ENCODE results near the gene SCIN. TPM values are rescaled to one million over a fixed set of nuclear protein-coding genes. Genes with fewer than 3 reads are reported as not detected.
"Not testable (repeated sequence)": the region's sequence is repeated elsewhere in the genome, so short reads cannot be mapped to it uniquely, and the experiment has no call there.

The SCIN gene
- 1 to 10 TPM in 4 of 9 donors, under 1 TPM in 5; 0.06 to 5.5 (median 0.90) TPM for total RNA-seq
- 1 to 10 TPM in 1 of 3 donors, under 1 TPM in 2; 0.17 to 1.6 (median 0.56) TPM for polyA plus RNA-seq
- long read RNA-seq, donor 1: 0 reads
- long read RNA-seq, donor 2: 0 reads
- long read RNA-seq, donor 3: 0 reads
- long read RNA-seq, donor 4, full-length matches to known transcripts: 2 of 3 reads
- long read RNA-seq, donor 4, partial matches to known transcripts: 1 of 3 reads
- long read RNA-seq, donor 4, other reads (novel, unspliced or antisense): 0 of 3 reads
- long read RNA-seq, donor 5, full-length matches to known transcripts: 3 of 3 reads
- long read RNA-seq, donor 5, partial matches to known transcripts: 0 of 3 reads
- long read RNA-seq, donor 5, other reads (novel, unspliced or antisense): 0 of 3 reads
- long read RNA-seq, donor 6, partial matches to known transcripts: 0 of 1 reads
- long read RNA-seq, donor 6, other reads (novel, unspliced or antisense): 1 of 1 reads
- long read RNA-seq, donor 7: 0 reads
- long read RNA-seq, donor 8: 0 reads
- long read RNA-seq, donor 9: 0 reads
- long read RNA-seq, donor 10: 0 reads

- WGBS, 4 donors: 3 to 16% (median 5%) methylated on average over 16 to 74 of the region's 74 CpGs
- Histone ChIP-seq H3K27ac (no peak within 1 kb of the TSS), H3K27me3 (peaks cover 12% of the 10 kb centered on the region), H3K4me3 (peak within 1 kb of the TSS in 1 of 4 donors; percentile 29), H3K9me3 (replicated peaks in 1 of 3) (no peaks in the 10 kb centered on the region), H3K36me3 (replicated peaks in 1 of 2) (no peaks in the 10 kb centered on the region), H3K4me1 (replicated peaks in 1 of 2) (no peaks in the 10 kb centered on the region)
- intact Hi-C loops (cut with DNase I): no loop called here
- TF ChIP-seq CTCF (IDR thresholded peaks at IDR 0.05) (no peak), POLR2A (IDR thresholded peaks at IDR 0.05) (no peak)
- DNase-seq: peak in 1 of 7 donors; percentile 25
These were observed at the start of gene SCIN for GRCh38 chr7:12570534-12571461. Gene SCIN, plus strand, starts transcription at chr7:12570720. Its CDS starts 67 bp downstream, at chr7:12570787.

- Histone ChIP-seq H3K4me1 (replicated peaks in 1 of 2) (no peaks in the 10 kb centered on the region), H3K27me3 (peaks cover 11% of the 10 kb centered on the region), H3K4me3 (no peak overlapping the region), H3K9me3 (replicated peaks in 1 of 3) (no peaks in the 10 kb centered on the region), H3K36me3 (replicated peaks in 1 of 2) (no peaks in the 10 kb centered on the region), H3K27ac (no peak overlapping the region)
- TF ChIP-seq POLR2A (IDR thresholded peaks at IDR 0.05) (no peak), CTCF (IDR thresholded peaks at IDR 0.05) (peak; percentile 49 to 76 (median 62))
- DNase-seq: no peak
- WGBS, 4 donors: 13 to 19% (median 18%) methylated on average over 5 of the region's 5 CpGs
- intact Hi-C loops (cut with DNase I): loop anchor here (5.0 kb wide), 2 partner anchors 97 to 737 kb away; no protein-coding TSS in a partner anchor
These were observed 45.6 kb upstream of the SCIN start for GRCh38 chr7:12524794-12525386.

GRCh38 chr7:12526693-12527092, 43.8 kb upstream of the SCIN start:
- not testable (repeated sequence) for H3K4me1 ChIP-seq (replicated peaks in 1 of 2); H3K27me3 ChIP-seq; H3K27ac ChIP-seq; H3K9me3 ChIP-seq (replicated peaks in 1 of 3); H3K36me3 ChIP-seq (replicated peaks in 1 of 2); H3K4me3 ChIP-seq; DNase-seq
- intact Hi-C loops (cut with DNase I): loop anchor here in 1 of 2 donors (5.0 kb wide), 1 partner anchor 96 kb away; no protein-coding TSS in a partner anchor
- 56 to 77% (median 63%) methylated on average over 2 of the region's 2 CpGs for whole genome bisulfite sequencing, 4 donors

- not testable (repeated sequence) for H3K4me3 ChIP-seq; DNase-seq; H3K27me3 ChIP-seq; H3K9me3 ChIP-seq (replicated peaks in 1 of 3); H3K27ac ChIP-seq; H3K4me1 ChIP-seq (replicated peaks in 1 of 2); H3K36me3 ChIP-seq (replicated peaks in 1 of 2)
- intact Hi-C loops (cut with DNase I): loop anchor here in 1 of 2 donors (5.0 kb wide), 1 partner anchor 95 kb away; no protein-coding TSS in a partner anchor
- WGBS, 4 donors: 67 to 91% (median 80%) methylated on average over 1 of the region's 1 CpG
These were observed 42.9 kb upstream of the SCIN start for GRCh38 chr7:12527670-12528069.

Measured in adrenal gland (tissue), 19 donors.